ENCODE results near the gene NOX3.

NOX3 gene

GRCh38 chr6:155373276-155373675 lies 82.4 kb downstream of the NOX3 start:
- no peak for TF ChIP-seq CTCF (IDR thresholded peaks at IDR 0.05)

DNA sequence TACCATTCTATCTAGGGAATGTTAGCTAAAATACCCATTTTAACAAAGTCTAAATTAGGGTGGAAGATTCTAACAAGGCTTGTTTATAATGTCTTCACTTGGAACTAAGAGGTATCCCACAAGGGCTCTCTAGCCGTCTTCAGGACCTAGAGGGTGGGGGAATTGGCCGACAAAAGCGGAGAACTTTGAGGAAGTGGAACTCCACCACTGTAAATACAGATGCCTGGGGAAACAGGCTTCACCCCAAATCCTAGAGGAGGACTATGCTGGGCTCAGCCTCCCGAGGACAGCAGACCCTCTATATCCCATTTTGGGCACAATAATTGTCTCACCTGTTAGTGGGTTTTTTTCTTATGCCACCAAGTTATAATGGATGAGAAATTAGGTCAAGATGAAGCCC lies 83.4 kb downstream of the NOX3 start:
- no peak for TF ChIP-seq CTCF (IDR thresholded peaks at IDR 0.05)

DNA sequence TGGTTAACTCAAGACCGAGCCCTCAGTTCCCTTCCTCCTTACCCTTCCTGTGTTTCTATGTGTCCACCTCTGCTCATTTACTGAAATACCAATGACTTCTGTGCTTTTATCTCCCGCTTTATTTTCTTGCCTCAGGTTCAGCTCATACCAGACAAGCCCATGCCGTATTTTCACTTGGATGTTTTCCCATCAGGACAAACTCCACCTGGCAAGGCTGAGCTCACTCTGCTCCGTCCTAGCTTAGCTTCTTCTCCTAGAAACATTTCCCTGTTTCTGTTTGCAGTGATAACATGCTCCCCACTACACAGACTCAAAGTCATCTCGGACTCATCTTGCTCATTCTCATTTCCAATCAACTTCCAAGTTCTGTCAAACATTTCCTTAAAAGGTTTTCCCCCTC lies 84.4 kb downstream of the NOX3 start:
- no peak for TF ChIP-seq CTCF (IDR thresholded peaks at IDR 0.05)

GRCh38 chr6:155366325-155366724 lies 89.3 kb downstream of the NOX3 start:
- TF ChIP-seq CTCF (IDR thresholded peaks at IDR 0.05) = no peak

DNA sequence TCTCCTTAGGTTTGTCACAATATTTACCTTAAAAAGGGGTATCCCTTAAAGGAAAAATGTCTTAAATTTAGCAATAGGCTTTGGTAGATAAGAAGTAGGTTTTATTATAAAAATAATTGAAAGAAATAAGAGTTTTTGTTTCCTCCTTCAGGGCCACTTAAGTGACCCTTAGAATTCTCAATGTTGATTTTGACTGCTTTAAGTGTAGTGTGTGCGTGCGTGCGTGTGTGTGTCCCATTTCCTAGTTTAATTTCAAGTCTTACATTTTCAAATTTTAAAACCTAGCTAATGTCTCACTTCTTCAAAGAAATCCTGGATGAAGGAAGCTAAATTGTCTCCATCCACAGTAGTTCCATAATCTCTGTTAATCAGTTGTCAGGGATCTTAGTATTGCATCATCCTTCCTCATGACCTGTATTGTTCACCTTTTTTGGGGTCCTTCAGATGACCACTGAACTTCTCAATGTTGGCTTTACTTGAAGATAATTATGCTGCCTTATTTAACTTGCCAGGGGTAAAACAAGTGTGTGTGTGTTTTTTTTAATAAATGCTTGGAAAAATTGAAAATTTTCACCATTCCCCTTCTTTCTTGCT lies 90.7 kb downstream of the NOX3 start:
- TF ChIP-seq CTCF (IDR thresholded peaks at IDR 0.05) = no peak

GRCh38 chr6:155354167-155354566 lies 101.5 kb downstream of the NOX3 start:
- TF ChIP-seq CTCF (IDR thresholded peaks at IDR 0.05) = no peak

DNA sequence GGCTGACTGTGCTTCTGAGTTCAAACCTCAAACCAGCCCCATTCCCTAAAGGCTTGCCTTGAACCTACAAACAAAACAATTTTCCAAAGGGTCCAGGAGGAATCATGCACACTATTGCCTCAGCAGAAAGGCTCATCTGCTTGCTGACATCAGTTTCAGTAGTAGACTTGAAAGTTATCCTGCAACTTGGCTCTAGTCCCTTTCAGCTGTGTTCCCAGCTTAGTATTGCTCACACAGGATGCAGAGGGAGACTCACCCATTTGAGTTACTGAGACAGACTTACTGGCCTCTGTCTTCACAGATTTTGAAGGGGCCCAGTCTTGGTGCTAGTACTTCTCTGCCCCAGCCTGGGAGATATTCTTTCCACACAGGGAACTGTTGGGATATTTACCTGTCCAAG lies 102.8 kb downstream of the NOX3 start:
- TF ChIP-seq CTCF (IDR thresholded peaks at IDR 0.05) = no peak

GRCh38 chr6:155352130-155352420 lies 103.6 kb downstream of the NOX3 start:
- TF ChIP-seq CTCF (IDR thresholded peaks at IDR 0.05) = no peak

Measured in LNCAP (cell line).